Sciatic nerve (tissue), 2 donors: ENCODE results near the gene SLC44A1. TPM values are rescaled to one million over a fixed set of nuclear protein-coding genes. Genes with fewer than 3 reads are reported as not detected.
"Not testable (repeated sequence)": the region's sequence is repeated elsewhere in the genome, so short reads cannot be mapped to it uniquely, and the experiment has no call there.

Experiments
- ATAC-seq: fragments of 200-7000 bp; cut with Tn5 transposase; one replicate; pipeline ENCODE4 v1.9.1; 2020; ENCODE audit warnings: mild to moderate bottlenecking, moderate library complexity
- DNase-seq: peaks from one replicate; pipeline ENCODE4 v3.0.0-alpha.2; 2020; ENCODE audit warnings: low spot score
- intact Hi-C: fragments of 100-400 bp; cut with DNase I; formaldehyde crosslinking; loops from one replicate; pipeline ENCODE4 v1.14.2; 2022
- total RNA-seq: library from RNA; stranded (reverse); fragmentation: NEBNext Ultra II Directional; extraction: Animal tissue kit (Norgen Biotek cat#: 25700); gene quantifications from one replicate; pipeline ENCODE4 v1.2.1, GENCODE V29; 2021
- donor health status: DM: no; HTN: no; CAD: no.
- donor health status: DM: no; HTN: no; CAD: no.

Gene SLC44A1
- total RNA-seq, 1 donor from 2014 or later = 82.2 TPM

DNA sequence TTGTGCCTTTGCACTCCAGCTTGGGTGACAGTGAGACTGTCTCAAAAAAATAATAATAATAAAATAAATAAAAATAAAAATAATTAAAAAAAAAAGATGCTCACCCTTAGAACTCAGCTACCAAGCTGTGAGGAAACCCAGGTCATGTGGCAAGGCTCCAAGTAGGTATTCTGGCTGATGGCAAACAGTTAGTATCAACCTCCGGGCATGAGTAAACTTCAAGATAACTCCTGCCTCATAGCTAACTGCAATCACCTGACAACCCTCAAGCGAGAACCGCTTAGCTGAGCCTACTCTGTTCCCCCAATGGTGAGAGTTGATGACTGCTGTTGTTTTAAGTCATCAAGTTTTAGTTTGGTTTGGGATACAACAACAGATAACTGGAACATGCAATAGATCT lies 6.1 kb upstream of the SLC44A1 start:
- ATAC-seq = no peak
- DNase-seq = no peak
- intact Hi-C loops = no loop called here

DNA sequence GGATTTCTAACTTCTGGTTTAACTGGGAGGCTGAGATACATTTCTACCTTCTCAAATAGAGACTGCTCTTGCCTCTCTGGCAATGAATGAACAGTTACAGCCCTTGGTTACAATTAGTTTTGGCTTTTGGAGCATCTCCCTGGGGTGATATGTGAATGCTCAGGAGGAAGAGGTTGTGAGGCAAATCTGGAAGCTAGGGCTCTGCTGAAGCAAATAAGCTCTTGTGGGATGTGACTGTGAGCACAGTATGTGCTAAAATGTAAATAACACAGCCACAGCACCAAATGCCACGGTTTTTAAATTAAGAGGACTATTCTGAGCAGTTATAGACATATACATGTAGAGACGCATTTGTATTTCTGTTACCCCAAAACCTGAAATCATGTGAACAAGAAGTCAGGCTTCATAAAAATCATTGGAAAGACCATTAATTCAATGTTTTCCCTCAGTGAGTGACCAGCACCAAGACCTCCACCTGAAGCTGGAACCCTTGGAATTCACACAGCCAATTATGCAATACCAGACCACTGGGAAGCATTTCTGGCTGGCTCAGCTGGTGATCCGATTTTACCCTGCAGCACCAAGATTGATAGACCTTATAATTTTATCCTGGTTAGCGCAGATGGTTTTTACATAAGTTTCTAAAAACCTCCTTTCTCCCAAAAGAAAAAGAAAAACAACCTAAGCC lies 3.0 kb upstream of the SLC44A1 start:
- intact Hi-C loops = no loop called here
- no peak for ATAC-seq

GRCh38 chr9:105242062-105242461 lies 2.4 kb upstream of the SLC44A1 start:
- DNase-seq (no peak), ATAC-seq (no peak)
- intact Hi-C loops = no loop called here

More for the DNA sequence above, 3.0 kb upstream of the SLC44A1 start:
- DNase-seq = no peak

DNA sequence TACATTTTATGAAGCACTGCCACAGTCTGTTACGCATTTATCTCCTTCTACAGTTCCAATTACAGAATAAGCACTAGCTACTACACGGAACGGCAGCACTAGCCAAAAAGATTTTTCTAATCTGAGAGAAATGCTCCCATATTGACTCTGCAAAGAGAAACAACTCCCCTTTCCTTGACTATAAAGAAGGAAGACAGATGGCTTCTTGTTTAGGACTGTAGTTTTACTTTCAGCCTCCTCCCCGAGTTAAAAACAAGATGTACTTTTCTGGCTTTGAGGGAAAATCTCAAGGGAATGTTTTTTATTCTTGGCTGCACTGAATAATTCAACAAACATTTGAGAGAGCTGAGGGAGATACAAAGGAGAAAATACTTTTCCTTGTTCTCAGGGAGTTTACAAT lies 1.9 kb upstream of the SLC44A1 start:
- no peak for DNase-seq
- intact Hi-C loops = no loop called here
- ATAC-seq = peak; percentile 37

GRCh38 chr9:105243015-105243686 lies 1.3 kb upstream of the SLC44A1 start:
- intact Hi-C loops = no loop called here
- ATAC-seq (no peak), DNase-seq (no peak)

DNA sequence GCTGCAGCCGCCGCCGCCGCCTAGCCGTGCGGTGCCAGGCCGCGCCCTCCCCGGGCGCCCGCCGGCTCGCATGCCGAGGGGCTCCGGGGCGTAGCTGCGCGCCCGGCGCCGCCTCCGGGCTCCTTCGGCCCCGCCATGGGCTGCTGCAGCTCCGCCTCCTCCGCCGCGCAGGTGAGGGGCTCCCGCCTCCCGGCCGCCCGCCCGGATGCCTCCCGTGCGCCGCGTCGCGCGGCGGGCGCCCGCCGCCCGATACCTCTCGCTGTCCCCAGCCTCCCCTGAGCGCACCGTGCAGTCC lies 230 bp downstream of the SLC44A1 start:
- intact Hi-C loops = no loop called here

GRCh38 chr9:105245029-105245890 lies 809 bp downstream of the SLC44A1 start:
- DNase-seq = peak; percentile 72
- intact Hi-C loops = no loop called here
- peak; percentile 11 for ATAC-seq

More for the DNA sequence above, 230 bp downstream of the SLC44A1 start:
- DNase-seq (no peak), ATAC-seq (no peak)

- intact Hi-C loops = no loop called here
- DNase-seq = no peak
- no peak for ATAC-seq
Observed at GRCh38 chr9:105245891-105246161, 1.4 kb downstream of the SLC44A1 start.

DNA sequence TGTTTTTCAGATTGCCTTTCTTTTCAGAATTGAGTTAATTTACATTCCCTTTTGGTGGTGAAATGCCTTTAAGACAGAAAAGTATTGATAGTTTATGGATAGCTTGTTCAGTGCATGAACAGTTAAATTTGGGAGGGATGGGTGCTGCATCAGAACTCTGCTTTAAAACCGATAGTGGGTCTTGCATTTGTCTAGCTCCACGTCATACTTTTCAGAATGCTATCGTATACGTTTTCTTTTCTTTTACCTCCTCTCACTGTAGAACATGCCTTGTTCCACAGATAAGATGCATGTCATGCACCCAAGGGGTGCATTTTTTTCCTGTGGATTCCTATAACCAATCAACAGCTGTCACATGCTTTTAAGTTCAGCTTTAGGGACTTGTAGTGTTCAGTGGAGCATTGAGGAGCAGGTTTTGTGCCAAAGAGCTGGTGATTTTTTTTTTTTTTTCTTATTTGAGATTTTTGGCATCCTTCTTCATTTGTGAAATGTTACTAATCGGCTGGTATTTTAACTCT lies 2.3 kb downstream of the SLC44A1 start:
- ATAC-seq (no peak), DNase-seq (no peak)
- intact Hi-C loops = no loop called here

DNA sequence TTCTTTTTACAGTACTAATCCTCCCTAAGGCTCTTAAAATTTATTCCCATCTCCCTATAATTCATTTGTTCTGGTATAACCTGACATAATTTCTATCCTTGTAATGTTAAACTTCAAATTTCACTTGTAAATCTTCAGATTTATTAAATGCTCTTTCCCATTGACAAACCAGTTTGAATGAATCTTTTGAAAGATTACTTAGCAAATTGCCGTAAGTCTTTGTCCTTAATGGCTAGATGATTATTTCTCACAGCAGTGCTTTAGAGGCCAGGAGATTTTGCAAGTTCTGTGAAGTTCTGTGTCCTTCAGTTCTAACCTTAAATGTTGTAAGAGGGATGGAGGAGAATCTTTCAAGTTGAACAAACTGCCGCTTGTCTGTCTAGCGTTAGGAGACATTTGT lies 4.2 kb downstream of the SLC44A1 start:
- intact Hi-C loops = no loop called here

DNA sequence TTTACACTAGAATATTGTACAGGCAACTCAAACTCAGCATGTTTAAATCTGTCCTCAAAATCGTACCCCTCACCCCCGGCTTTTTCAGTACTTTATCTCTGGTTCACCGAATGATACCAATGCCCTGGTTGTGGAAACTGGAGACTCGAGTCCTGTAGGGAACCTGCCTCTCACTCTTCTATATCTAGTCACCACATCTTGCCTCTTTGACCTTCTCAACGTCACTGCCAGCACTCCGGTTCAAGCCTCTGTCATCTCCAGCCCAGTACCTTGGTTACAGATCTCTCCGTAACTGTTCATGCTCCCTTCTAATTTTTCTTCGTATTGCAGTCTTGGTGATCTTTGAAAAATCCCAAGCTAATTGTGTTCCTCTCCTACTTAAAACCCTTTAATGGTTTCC lies 6.7 kb downstream of the SLC44A1 start:
- intact Hi-C loops = no loop called here
- DNase-seq (no peak), ATAC-seq (no peak)

More for the DNA sequence above, 4.2 kb downstream of the SLC44A1 start:
- DNase-seq = no peak
- no peak for ATAC-seq

- ATAC-seq = no peak
- no peak for DNase-seq
- intact Hi-C loops = no loop called here
Observed at GRCh38 chr9:105251733-105252404, 7.4 kb downstream of the SLC44A1 start.

- ATAC-seq = no peak
Observed at GRCh38 chr9:105252405-105252756, 7.9 kb downstream of the SLC44A1 start.

DNA sequence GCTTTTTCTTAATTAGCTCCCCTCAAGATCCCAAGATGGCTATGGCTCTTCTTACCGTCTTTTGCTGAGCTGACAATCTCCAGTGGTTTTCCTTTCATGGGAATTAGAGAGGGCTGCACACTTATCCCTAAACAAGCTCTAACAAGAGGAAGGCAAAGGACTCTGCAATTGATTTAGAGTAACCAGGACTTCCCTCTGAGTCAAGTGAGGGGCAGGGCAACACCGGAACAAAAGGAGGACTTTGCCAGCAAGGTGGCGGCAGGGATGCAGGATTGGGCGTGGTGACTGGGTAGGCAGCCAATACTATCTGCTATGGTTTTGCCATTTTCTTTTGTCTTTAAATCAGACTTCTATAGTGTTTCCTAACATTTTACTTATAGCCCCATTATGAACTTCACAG lies 9.8 kb downstream of the SLC44A1 start:
- ATAC-seq (no peak), DNase-seq (no peak)
- intact Hi-C loops = no loop called here

More at GRCh38 chr9:105252405-105252756, 7.9 kb downstream of the SLC44A1 start:
- intact Hi-C loops = no loop called here
- DNase-seq = no peak

- intact Hi-C loops = no loop called here
- ATAC-seq = no peak
- DNase-seq = no peak
Observed at GRCh38 chr9:105255421-105255820, 11.0 kb downstream of the SLC44A1 start.

- intact Hi-C loops, DNase-seq, ATAC-seq: not testable (repeated sequence)
Observed at GRCh38 chr9:105256569-105256968, 12.1 kb downstream of the SLC44A1 start.

GRCh38 chr9:105257809-105258208 lies 13.4 kb downstream of the SLC44A1 start:
- ATAC-seq (no peak), DNase-seq (no peak)
- intact Hi-C loops = no loop called here

DNA sequence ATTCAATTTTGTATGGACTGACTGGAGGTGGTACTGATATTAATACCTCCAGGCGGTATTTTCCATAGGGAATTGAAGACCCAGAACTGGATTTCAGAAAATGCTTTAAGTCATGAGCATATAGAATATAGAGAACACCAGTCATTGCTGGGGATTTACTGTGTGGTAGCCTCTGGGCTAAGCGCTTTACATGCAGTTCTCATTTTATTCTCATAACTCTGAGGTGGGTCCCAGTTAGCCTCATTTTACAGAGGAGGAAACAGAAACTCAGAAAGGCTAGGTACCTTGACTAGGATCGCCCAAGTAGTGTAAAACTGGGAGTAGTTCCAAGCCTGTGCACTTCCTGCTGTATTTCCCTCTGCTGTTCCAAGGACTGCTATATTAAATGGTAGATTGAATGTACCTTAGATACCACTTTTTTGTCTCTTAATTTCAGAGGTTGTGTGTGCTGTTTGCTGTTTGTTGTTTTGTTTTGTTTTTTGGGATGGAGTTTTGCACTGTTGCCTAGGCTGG lies 13.8 kb downstream of the SLC44A1 start:
- DNase-seq = no peak
- ATAC-seq = no peak
- intact Hi-C loops = no loop called here

GRCh38 chr9:105259274-105259673 lies 14.8 kb downstream of the SLC44A1 start:
- intact Hi-C loops = no loop called here
- ATAC-seq (no peak), DNase-seq (no peak)
